ENCODE results near the gene WDFY2. TPM values are rescaled to one million over a fixed set of nuclear protein-coding genes. Genes with fewer than 3 reads are reported as not detected.

Gene WDFY2
- total RNA-seq, 4 donors from 2014 or later, result 17.6 to 36.4 (median 22.0) TPM

GRCh38 chr13:51767100-51767499 lies 182.8 kb downstream of the WDFY2 start:
- no peak for TF ChIP-seq CTCF (IDR thresholded peaks at IDR 0.05; ENCODE audit: low read depth)

- TF ChIP-seq CTCF (IDR thresholded peaks at IDR 0.05; ENCODE audit: low read depth), result no peak
These were observed 184.2 kb downstream of the WDFY2 start for GRCh38 chr13:51768378-51768921.

GRCh38 chr13:51768976-51769375 lies 184.7 kb downstream of the WDFY2 start:
- TF ChIP-seq CTCF (IDR thresholded peaks at IDR 0.05; ENCODE audit: low read depth), result no peak

- no peak for TF ChIP-seq CTCF (IDR thresholded peaks at IDR 0.05; ENCODE audit: low read depth)
These were observed 185.3 kb downstream of the WDFY2 start for GRCh38 chr13:51769455-51770127.

GRCh38 chr13:51770160-51770559 lies 185.9 kb downstream of the WDFY2 start:
- no peak for TF ChIP-seq CTCF (IDR thresholded peaks at IDR 0.05; ENCODE audit: low read depth)

- TF ChIP-seq CTCF (IDR thresholded peaks at IDR 0.05; ENCODE audit: low read depth), result no peak
These were observed 186.6 kb downstream of the WDFY2 start for GRCh38 chr13:51770681-51771417.

- TF ChIP-seq CTCF (IDR thresholded peaks at IDR 0.05; ENCODE audit: low read depth), result no peak
These were observed 187.3 kb downstream of the WDFY2 start for GRCh38 chr13:51771418-51772104.

Measured in subcutaneous adipose tissue (tissue), 4 donors.